Fibroblast of gingiva (primary cell): ENCODE data around the gene CYP19A1.

Experiments
- DNase-seq: peaks from one replicate; pipeline ENCODE4 v3.0.0-alpha.2; 2011; ENCODE audit warnings: low read depth

Gene CYP19A1

GRCh38 chr15:51323749-51324148 is 14.6 kb downstream of the CYP19A1 start:
- no peak for DNase-seq

- peak; percentile 78 for DNase-seq
Observed at GRCh38 chr15:51322621-51323296, 15.6 kb downstream of the CYP19A1 start.

DNA sequence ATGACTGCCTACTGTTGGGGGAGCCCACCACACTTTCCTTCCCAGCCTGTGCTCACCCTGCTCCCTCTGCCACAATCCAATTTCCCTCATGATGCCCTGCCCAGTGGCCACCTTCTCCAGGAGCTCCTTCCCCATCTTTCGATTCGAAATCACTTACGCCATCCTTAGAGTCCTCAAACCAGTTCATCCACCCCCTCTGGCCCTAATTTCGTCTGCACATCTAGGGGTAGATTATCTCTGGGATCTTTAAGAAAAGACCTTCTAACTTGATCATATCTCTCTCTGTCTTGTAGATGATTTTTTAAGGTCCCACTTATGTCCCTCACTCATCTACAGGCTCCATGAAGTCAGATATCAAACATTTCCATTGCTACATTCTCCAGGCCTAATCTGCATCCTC is 17.1 kb downstream of the CYP19A1 start:
- no peak for DNase-seq

GRCh38 chr15:51320843-51321242 is 17.6 kb downstream of the CYP19A1 start:
- DNase-seq = no peak

GRCh38 chr15:51319539-51319938 is 18.9 kb downstream of the CYP19A1 start:
- no peak for DNase-seq

DNA sequence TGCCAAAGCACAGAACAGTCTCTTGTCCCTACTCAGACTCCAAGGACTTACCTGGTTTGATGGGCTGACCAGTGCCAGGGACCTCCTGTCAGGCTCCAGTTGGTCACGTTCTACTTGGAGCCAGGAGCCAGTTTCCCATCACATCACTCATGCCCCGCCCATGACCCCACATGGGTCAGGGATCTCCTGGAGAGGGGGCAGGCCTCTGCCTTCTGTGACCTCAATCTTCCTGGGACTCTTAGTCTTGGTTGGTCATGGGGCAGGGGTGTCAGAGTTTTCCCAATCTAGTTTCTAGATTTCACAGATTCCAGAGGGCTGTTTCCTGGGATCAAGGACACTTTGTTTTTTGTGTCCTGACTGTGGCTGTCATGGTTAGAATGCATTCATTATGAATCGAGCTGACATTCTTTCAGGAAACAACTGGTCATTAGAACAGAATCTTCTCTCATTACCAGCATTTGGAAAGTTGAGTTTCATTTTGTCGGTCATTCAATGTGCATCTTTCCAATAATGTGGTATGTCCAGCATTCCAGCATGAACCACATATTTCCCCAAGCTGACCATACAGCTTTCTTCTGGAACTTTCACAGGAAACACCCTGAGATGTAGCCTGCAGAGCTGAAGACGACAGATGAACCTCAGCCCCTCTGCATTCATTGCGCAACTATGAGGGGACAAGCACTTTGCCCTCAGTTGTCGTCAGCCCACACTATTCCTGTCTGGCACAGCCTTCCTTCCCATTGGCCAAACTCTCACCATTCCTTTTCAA is 19.8 kb downstream of the CYP19A1 start:
- peak; percentile 72 for DNase-seq

GRCh38 chr15:51316636-51317035 is 21.8 kb downstream of the CYP19A1 start:
- no peak for DNase-seq

DNA sequence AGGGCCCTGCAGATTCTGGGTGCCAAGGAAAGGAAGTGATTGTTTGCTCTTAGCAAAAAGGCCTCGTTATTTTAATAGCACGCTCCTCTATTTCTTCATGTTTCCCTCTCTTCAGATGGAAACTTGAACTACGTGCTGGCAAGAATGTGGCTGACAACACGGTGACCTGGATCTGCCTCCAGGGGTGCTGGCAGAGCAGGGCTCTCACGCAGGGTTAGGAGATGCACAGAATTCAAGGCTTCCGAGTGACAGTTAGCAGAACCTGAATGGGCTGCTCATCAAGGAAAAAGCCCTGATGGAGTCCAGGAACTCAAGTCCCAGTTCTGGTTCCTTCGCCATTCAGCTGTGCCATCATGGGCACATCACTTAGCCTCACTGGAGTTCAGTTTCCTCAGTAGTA is 22.7 kb downstream of the CYP19A1 start:
- DNase-seq = no peak

DNA sequence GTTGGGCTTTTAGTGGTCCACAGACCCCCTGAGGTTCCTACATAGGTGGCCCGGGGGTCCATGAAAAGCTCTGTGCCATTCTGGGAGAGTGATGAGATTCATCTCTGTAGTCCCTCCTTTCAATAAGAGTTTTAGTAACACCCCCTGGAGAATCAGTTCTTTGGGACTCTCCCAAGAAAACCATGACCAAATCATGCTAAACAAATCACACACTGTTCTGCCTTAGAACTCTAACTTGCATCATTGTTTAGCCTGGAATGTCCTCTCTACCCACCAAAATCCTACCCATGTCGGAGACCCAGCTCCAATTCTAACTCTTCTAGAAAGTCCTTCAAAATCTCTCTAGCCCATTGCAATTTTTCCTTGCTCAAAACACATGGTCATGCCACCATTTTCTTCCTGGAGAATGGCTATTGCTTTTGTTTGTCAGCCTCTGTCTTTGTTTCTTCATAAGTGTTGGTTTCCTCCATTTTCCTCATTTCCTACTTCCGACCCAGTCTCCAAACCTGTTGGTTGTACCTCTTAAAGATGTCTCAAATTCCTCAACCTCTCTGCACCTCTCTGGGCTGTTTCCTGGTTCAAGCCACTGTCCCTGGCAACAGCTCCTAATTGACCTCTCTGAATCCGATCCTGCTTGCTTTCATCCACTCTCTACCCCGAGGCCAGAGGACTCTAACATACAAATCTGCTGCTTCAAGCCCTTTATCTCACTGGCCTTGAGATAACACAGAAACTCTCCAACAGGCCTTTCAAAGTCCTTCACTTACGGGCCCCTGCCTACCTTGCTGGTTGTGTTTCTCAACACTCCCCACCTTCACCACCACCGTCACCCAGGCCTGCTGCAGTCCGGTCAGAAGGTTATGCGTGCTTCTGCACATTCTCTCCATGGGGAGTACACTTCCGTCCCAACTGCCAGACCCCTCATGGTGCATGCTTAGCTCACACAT is 23.7 kb downstream of the CYP19A1 start:
- DNase-seq = no peak

- no peak for DNase-seq
Observed at GRCh38 chr15:51313644-51314280, 24.6 kb downstream of the CYP19A1 start.

DNA sequence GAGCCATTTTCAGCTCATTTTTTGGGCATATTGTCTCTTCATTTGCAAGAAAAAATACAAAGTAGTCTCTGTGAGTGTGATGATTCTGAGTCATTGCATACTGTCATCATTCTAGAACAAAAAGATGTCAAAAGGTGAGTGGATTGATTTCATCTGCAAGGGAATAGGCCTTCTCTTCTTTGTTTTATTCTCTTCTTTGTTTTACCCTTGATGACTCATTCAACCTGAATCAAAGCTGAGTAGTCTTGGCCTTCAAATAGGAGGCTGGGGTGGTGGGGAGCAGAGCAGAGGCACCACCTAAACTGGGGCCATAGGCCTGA is 25.4 kb downstream of the CYP19A1 start:
- DNase-seq = no peak

DNA sequence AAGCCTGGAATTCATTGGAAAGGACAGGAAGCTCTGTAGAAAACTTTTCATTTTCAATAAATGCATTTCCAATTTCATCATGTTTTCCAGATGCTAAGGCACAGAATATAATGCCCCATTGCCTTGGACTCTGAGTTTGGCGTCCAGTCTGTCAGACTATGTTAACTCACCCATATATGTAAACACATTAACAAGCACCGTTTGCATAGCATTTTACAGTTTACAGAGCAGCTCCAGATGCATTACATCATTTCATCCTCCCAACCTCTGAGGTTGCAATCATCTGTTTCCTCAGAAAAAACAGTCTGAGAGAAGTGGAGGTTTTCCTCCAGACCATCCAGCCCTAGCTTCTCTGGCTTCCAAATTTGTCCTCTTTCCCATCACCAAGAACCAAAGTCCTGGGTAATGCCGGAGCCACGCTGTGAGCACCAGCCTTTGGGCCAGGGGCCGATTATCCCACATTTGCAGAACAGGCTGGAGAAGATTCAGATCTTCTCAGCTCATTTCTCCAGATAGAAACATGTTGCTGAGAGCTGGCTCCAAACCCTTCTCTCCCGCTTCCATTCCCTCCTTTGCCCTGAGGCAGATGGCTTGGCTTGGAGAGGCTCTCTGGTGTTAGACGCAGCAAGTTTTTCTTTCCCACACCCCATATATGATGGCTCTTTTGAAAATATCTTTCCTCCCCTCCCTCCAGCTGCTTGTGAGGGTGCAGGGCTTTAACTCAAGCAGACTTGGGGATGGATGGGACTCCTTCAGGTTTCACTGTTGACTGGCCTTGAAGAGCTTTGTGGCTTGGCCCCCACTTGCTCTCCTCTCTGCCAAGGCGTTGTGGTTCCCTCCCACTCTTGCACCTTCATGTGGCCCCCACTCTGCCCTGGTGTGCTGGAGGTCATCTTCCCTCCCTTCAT is 26.0 kb downstream of the CYP19A1 start:
- DNase-seq = peak; percentile 84

DNA sequence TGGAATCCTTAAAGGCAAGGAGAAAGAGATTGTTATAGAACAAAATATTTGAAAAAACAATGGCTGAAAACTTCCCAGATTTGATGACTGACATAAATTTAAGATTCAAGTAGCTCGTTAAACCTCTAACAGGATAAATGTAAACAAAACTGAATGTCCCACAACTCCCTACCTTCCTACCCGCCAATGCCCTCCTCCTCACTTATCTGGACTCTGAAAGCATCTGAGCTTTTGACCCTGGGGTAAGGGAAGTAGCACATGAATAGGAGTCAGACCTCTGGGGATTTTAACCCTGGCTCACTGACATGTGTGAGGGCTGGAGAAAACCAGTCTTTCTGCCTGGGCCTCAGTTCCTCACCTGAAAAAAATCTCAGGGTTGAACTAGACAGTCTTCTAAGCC is 26.9 kb downstream of the CYP19A1 start:
- DNase-seq = no peak

- peak; percentile 79 for DNase-seq
Observed at GRCh38 chr15:51310064-51310463, 28.3 kb downstream of the CYP19A1 start.

DNA sequence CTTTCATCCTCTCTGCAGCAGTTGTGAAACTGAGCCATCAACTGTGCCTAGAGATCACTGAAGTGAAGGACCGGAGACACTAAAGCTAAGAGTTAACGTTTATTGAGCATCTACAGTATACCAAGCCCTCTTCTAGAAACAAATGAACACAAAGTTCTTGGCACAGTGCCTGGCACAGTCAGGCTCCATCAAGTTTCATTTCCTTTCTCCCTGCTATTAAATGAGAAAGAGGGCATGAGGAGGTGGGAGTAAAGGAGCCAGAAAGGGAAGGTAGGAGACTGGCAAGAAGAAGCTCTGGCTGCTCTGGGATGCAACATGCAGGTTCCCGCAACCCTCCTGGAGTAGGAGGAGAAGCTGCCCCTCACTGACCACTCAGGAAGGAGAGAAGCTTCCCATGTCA is 30.6 kb downstream of the CYP19A1 start:
- DNase-seq = no peak

DNA sequence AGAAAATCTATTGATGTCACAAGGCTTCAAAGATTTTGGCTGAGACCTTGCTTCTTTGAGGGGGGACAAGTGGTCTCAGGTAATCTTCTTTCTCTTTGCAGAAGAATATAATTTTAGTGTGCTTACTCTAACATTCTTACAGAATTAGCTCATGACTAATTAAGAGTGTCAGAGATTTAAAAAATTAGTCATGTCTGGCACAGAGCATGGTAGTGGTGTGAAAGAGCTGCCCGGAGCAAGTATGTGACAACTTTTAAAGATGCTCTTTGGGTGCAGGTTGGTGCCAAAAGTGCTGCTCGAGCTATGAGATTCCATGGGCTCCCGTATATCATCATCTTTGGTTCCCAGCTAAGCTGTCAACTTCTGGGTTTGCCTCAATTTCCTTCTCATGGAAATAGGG is 31.1 kb downstream of the CYP19A1 start:
- no peak for DNase-seq

- DNase-seq = no peak
Observed at GRCh38 chr15:51303462-51303980, 34.9 kb downstream of the CYP19A1 start.

DNA sequence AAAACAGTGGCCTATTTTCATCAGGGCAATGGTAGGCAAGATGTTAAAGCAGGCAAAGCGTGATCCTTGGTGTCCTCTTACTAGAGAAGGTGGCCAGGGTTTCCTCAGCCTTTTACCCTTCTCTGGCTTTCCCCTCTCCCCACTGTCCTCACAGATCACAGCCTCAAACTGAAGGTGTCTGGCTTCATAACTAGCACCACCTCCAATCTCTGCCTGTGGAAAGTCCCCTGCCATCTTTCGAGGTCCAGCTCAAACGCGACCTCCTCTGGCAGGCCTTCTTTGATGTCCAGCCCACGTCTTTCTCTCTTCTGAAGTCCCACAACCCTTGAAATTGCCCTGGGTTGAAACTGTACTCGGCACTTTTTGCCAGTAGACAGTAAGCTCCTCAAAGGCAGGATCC is 35.9 kb downstream of the CYP19A1 start:
- DNase-seq = no peak

- DNase-seq = no peak
Observed at GRCh38 chr15:51299187-51300015, 39.0 kb downstream of the CYP19A1 start.

- DNase-seq = no peak
Observed at GRCh38 chr15:51298620-51299019, 39.8 kb downstream of the CYP19A1 start.
